Activated T-helper 2 cell treated with anti-CD3 and anti-CD28 coated beads, Interferon-gamma antibody, Interleukin-2, Interleukin-4, amounts not matched to agents 10 μg/mL and 5 μg/mL and 100 μg/mL, durations not matched to agents 14 hours and 24 hours and 36 hours (primary cell): ENCODE data around the gene FGF1. TPM values are rescaled to one million over a fixed set of nuclear protein-coding genes. Genes with fewer than 3 reads are reported as not detected.

ENCODE experiments used
- DNase-seq: peaks from one replicate; pipeline ENCODE4 v3.0.0; 2021; ENCODE audit warnings: low spot score
- H3K27ac Mint-ChIP-seq: one replicate; pipeline ENCODE4 v1.8.0; 2021; ENCODE audit warnings: mixed read lengths
- H3K27me3 Mint-ChIP-seq: one replicate; pipeline ENCODE4 v1.8.0; 2021; ENCODE audit warnings: low read depth, mixed read lengths
- H3K36me3 Mint-ChIP-seq: one replicate; pipeline ENCODE4 v1.8.0; 2021; ENCODE audit warnings: low read depth, mixed read lengths
- H3K4me1 Mint-ChIP-seq: one replicate; pipeline ENCODE4 v1.8.0; 2021; ENCODE audit warnings: low read depth, mixed read lengths
- H3K4me3 Mint-ChIP-seq: one replicate; pipeline ENCODE4 v1.8.0; 2021; ENCODE audit warnings: low read depth, mild to moderate bottlenecking, moderate library complexity, mixed read lengths
- H3K9me3 Mint-ChIP-seq: one replicate; pipeline ENCODE4 v1.8.0; 2021; ENCODE audit warnings: mixed read lengths
- intact Hi-C: fragments of 100-400 bp; cut with micrococcal nuclease; formaldehyde crosslinking; loops from one replicate; pipeline ENCODE4 v1.15.1; 2023
- total RNA-seq: library from RNA; stranded (reverse); gene quantifications from 2 replicates; pipeline ENCODE4 v1.2.3, GENCODE V29; 2022

FGF1 gene
- total RNA-seq, 1 donor from 2014 or later = not detected

DNA sequence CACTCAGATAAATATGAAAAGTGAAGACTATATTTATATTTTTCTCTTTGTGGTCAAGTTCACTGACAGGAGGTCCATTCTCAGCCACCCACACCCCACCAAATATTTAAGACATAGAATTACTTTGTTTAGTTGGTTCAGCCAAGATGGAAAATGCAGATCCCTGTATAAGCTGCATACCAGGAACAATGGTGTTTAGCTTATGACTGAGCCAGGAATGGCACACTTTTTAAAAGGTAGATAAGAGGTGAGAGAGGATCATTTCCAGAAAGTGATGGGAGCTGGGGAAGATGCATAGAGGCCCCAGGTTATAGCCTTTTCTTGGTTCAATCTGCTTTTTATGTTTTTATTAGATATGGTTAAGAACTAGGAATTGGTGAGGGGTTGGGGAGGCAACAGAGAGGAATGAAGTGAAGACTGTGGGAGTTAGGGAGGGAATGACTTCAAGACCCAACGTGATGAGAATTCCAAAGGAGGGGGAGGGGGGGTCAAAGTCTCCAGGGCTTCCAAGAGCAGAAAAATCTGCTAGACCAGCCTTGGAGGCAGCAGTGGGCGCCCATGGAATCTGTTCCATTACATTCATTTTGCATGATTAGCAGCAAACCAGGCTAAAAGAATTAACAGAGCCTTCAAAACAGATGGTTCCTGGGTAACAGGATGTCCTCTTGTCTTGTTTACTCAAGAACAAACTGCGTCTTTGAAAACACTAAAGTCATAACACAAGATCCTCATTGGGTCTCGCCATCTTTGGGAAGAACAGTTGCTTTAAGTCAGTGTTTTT lies 95.2 kb downstream of the FGF1 start:
- intact Hi-C loops = no loop called here
- peaks cover 58% of the 10 kb centered on the region for H3K27me3 Mint-ChIP-seq
- H3K9me3 Mint-ChIP-seq = no peaks in the 10 kb centered on the region
- no peak for DNase-seq
- H3K4me3 Mint-ChIP-seq = no peak overlapping the region
- no peaks in the 10 kb centered on the region for H3K4me1 Mint-ChIP-seq
- no peak overlapping the region for H3K27ac Mint-ChIP-seq
- H3K36me3 Mint-ChIP-seq = no peaks in the 10 kb centered on the region

DNA sequence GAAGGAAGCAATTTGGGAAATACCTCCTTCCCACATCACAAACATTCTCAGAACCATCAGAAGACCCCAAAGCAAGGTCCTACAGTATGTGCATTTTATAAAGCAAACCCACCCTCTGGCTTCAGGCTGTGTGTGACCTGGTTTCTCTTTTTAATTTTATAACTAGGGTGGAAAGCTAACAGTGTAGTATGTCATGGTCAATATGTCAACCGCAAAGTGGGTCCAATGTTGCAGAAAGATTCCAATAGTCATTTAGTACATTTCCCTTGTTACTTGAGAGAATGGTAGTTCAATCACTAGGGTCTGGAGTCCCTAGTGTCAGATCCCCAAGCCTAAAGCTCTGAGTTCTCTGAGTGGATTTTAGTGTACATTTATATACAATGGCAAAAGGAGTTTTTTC lies 96.2 kb downstream of the FGF1 start:
- no peak for DNase-seq
- H3K27me3 Mint-ChIP-seq = peaks cover 56% of the 10 kb centered on the region
- no peaks in the 10 kb centered on the region for H3K36me3 Mint-ChIP-seq
- no peak overlapping the region for H3K27ac Mint-ChIP-seq
- no peak overlapping the region for H3K4me3 Mint-ChIP-seq
- intact Hi-C loops = no loop called here
- no peaks in the 10 kb centered on the region for H3K4me1 Mint-ChIP-seq
- H3K9me3 Mint-ChIP-seq = no peaks in the 10 kb centered on the region

GRCh38 chr5:142587354-142587965 lies 98.4 kb downstream of the FGF1 start:
- no peak overlapping the region for H3K27ac Mint-ChIP-seq
- no peaks in the 10 kb centered on the region for H3K36me3 Mint-ChIP-seq
- intact Hi-C loops = no loop called here
- no peaks in the 10 kb centered on the region for H3K9me3 Mint-ChIP-seq
- H3K4me1 Mint-ChIP-seq = peaks cover 5% of the 10 kb centered on the region
- DNase-seq = no peak
- no peak overlapping the region for H3K4me3 Mint-ChIP-seq
- peaks cover 46% of the 10 kb centered on the region for H3K27me3 Mint-ChIP-seq

DNA sequence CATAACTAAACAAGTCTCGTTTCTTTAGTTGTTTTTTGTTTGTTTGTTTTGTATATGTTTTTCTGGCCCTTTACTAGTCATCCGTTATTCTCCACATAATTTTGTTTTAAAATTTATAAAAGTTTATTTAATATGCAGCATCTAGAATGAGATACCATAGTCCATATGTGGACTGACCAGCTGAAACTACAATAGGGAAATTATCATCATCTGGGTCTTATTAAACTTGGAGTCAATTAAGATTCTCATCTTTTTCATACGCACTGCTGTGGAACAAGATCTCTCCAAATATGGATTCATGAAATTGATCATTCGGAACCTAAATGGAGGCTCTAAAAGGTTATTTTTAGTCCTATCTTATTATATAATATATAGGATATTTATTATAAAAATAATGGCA lies 99.3 kb downstream of the FGF1 start:
- Mint-ChIP-seq H3K4me1 (peaks cover 9% of the 10 kb centered on the region), H3K27me3 (peaks cover 40% of the 10 kb centered on the region), H3K36me3 (no peaks in the 10 kb centered on the region), H3K4me3 (no peak overlapping the region), H3K9me3 (no peaks in the 10 kb centered on the region), H3K27ac (no peak overlapping the region)
- intact Hi-C loops = no loop called here
- no peak for DNase-seq

DNA sequence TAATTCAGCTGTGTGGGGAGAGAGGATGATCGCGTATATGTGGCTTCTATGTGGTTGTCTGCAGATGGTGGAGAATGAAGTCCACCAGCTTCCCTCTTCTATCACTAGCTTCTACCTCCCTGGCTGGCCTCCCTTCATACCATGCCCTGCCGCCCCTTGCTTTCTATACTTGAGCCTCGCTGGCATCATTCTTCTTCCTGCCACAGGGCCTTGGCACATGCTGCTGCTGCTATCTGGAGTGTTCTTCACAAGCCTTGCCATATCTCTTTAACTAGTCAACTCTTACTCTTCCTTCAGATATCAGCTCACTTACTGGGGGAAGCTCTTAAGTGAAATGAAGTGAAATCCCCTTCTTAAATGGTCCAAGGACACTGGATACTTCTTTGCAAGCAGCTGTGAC lies 100.4 kb downstream of the FGF1 start:
- no peak for DNase-seq
- Mint-ChIP-seq H3K27ac (no peak overlapping the region), H3K4me1 (peaks cover 15% of the 10 kb centered on the region), H3K27me3 (peaks cover 31% of the 10 kb centered on the region), H3K4me3 (no peak overlapping the region), H3K36me3 (no peaks in the 10 kb centered on the region), H3K9me3 (no peaks in the 10 kb centered on the region)
- intact Hi-C loops = no loop called here

DNA sequence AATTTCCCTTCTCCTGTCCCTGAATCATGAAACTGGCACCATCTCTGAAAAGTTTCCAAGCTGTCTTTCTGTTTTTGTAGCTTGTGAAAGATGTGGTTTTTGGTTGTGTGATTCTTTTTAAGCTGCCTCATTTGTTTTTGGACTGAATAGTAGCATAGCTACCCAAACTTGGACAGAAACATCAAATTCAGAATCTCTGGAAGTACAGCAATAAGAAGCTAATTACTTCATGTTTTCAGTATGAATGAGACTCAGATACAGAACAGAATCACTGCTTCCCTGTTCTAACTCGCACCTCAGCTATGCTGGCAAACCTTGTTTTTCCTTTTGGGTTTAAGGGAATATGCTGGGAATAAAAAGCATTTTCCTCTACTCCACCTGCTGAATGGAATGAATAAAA lies 101.0 kb downstream of the FGF1 start:
- H3K4me3 Mint-ChIP-seq = no peak overlapping the region
- no peak for DNase-seq
- H3K36me3 Mint-ChIP-seq = no peaks in the 10 kb centered on the region
- H3K9me3 Mint-ChIP-seq = peaks cover 4% of the 10 kb centered on the region
- no peak overlapping the region for H3K27ac Mint-ChIP-seq
- peaks cover 27% of the 10 kb centered on the region for H3K27me3 Mint-ChIP-seq
- intact Hi-C loops = no loop called here
- peaks cover 20% of the 10 kb centered on the region for H3K4me1 Mint-ChIP-seq

DNA sequence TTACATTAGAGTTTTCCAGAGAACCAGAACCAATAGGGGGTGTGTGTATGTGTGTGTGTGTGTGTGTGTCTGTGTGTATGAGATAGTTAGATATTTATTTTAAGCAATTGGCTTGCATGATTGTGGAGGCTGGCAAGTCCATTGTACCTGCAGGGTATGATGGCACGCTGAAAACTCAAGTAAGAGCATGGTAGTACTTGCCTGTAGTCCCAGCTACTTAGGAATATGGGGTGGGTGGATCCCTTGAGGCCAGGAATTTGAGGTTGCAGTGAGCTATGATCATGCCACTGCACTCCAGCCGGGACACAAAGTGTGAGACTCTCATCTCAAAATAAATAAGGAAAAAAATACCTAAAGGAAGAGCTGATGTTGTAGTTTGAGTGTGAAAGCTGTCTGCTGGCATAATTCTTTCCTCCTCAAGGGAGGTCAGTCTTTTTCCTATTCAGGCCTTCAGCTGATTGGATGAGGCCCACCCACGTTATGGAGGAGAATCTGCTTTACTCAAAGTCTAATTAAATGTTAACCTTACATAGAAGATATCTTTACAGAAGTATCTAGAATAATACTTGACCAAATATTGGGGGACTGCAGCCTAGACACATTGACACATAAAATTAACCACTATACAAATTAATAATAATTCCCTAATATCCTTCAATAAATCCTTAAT lies 107.6 kb downstream of the FGF1 start:
- Mint-ChIP-seq H3K4me1 (peaks cover 26% of the 10 kb centered on the region), H3K36me3 (peaks cover 7% of the 10 kb centered on the region), H3K9me3 (peaks cover 13% of the 10 kb centered on the region), H3K27me3 (peaks cover 7% of the 10 kb centered on the region), H3K4me3 (no peak overlapping the region), H3K27ac (no peak overlapping the region)
- no peak for DNase-seq
- intact Hi-C loops = no loop called here

DNA sequence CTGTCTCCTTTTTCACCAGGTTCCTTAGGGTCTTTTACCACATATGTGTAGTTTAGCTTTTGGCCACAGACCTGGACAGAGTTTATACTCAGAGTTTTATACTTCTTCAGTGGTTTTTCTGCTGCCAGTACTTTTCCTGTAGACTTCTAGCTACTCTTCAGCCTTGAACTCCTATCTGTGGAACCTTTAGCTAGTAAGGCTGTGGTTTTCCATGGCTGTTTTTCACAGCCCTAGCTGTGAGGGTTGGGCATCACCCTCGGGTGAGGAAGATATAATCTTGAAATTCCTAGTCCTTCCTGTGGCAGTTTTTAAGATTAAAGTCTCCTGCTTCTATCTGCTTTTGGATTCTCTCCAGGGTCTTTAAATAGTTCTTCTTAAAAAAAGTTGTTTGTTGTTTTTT lies 109.1 kb downstream of the FGF1 start:
- DNase-seq = no peak
- H3K36me3 Mint-ChIP-seq = peaks cover 7% of the 10 kb centered on the region
- peaks cover 13% of the 10 kb centered on the region for H3K9me3 Mint-ChIP-seq
- H3K4me1 Mint-ChIP-seq = peaks cover 19% of the 10 kb centered on the region
- H3K27ac Mint-ChIP-seq = no peak overlapping the region
- peaks cover 3% of the 10 kb centered on the region for H3K27me3 Mint-ChIP-seq
- H3K4me3 Mint-ChIP-seq = no peak overlapping the region
- intact Hi-C loops = no loop called here

DNA sequence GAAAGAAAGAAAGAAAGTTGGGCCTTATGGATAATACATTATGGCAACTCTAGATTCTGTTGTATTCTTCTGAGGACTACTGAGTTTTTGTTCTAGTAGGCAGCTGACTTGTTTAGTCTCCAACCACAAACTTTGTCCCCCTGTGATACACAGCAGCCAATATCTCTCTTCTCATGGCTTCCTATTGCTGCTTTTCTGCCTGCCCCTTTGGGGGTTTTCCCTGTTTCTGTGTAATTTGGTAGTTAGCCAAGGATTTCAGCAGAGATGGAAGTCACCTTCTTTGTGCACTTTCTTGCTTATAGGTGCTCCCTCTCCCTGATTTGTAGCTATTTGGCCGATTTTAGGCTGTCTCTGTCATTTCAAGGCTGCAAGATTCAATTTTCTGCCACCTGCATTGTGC lies 109.6 kb downstream of the FGF1 start:
- DNase-seq = no peak
- H3K9me3 Mint-ChIP-seq = peaks cover 13% of the 10 kb centered on the region
- peaks cover 7% of the 10 kb centered on the region for H3K36me3 Mint-ChIP-seq
- no peak overlapping the region for H3K4me3 Mint-ChIP-seq
- H3K27me3 Mint-ChIP-seq = peaks cover 6% of the 10 kb centered on the region
- intact Hi-C loops = no loop called here
- H3K4me1 Mint-ChIP-seq = peaks cover 14% of the 10 kb centered on the region
- no peak overlapping the region for H3K27ac Mint-ChIP-seq

- H3K36me3 Mint-ChIP-seq = no peaks in the 10 kb centered on the region
- intact Hi-C loops = no loop called here
- peaks cover 8% of the 10 kb centered on the region for H3K4me1 Mint-ChIP-seq
- peaks cover 12% of the 10 kb centered on the region for H3K27me3 Mint-ChIP-seq
- H3K4me3 Mint-ChIP-seq = no peak overlapping the region
- no peaks in the 10 kb centered on the region for H3K9me3 Mint-ChIP-seq
- H3K27ac Mint-ChIP-seq = no peak overlapping the region
- DNase-seq = no peak
These were observed 113.9 kb downstream of the FGF1 start for GRCh38 chr5:142572006-142572405.

GRCh38 chr5:142571371-142571770 lies 114.5 kb downstream of the FGF1 start:
- H3K27me3 Mint-ChIP-seq = peaks cover 15% of the 10 kb centered on the region
- no peak for DNase-seq
- H3K36me3 Mint-ChIP-seq = no peaks in the 10 kb centered on the region
- no peak overlapping the region for H3K27ac Mint-ChIP-seq
- peaks cover 5% of the 10 kb centered on the region for H3K4me1 Mint-ChIP-seq
- no peaks in the 10 kb centered on the region for H3K9me3 Mint-ChIP-seq
- no peak overlapping the region for H3K4me3 Mint-ChIP-seq
- intact Hi-C loops = no loop called here

DNA sequence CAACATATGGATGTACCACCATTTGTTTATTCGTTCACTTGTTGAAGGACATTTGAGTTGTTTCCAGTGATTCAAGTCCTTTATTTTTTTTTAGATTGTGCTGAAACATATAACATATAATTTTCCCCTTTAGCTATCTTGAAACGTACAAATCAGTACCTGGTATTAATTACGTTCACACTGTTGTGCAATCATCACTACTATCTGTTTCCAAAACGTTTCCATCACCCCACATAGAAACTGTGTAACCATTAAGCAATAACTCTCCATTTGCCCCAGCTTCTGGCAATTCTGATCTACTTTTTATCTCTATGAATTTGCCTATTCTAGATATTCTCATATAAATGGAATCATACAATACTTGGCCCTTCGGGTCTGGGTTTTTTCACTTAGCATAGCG lies 116.0 kb downstream of the FGF1 start:
- DNase-seq = no peak
- no peaks in the 10 kb centered on the region for H3K36me3 Mint-ChIP-seq
- peaks cover 5% of the 10 kb centered on the region for H3K4me1 Mint-ChIP-seq
- no peak overlapping the region for H3K27ac Mint-ChIP-seq
- H3K9me3 Mint-ChIP-seq = no peaks in the 10 kb centered on the region
- no peak overlapping the region for H3K4me3 Mint-ChIP-seq
- H3K27me3 Mint-ChIP-seq = peaks cover 14% of the 10 kb centered on the region
- intact Hi-C loops = no loop called here

GRCh38 chr5:142568996-142569335 lies 116.9 kb downstream of the FGF1 start:
- Mint-ChIP-seq H3K9me3 (no peaks in the 10 kb centered on the region), H3K27ac (no peak overlapping the region), H3K4me3 (no peak overlapping the region), H3K4me1 (peaks cover 5% of the 10 kb centered on the region), H3K36me3 (no peaks in the 10 kb centered on the region), H3K27me3 (peaks cover 13% of the 10 kb centered on the region)
- no peak for DNase-seq
- intact Hi-C loops = no loop called here
